Thyroid gland (tissue), 4 donors: ENCODE measurements around the gene TYW1B. TPM values are rescaled to one million over a fixed set of nuclear protein-coding genes. Genes with fewer than 3 reads are reported as not detected.
"Not testable (repeated sequence)": the region's sequence is repeated elsewhere in the genome, so short reads cannot be mapped to it uniquely, and the experiment has no call there.

ENCODE experiments used
- DNase-seq, 2 donors: peaks; one replicate each; pipeline ENCODE4 v3.0.0-alpha.2; 2019
- H3K27ac ChIP-seq, 3 donors: fragments of 200-600 bp; sonication (generic); 1 replicate in 2 of 3; 2 replicates in 1 of 3; pipeline ENCODE4 v1.5.1; 2016 to 2019; ENCODE audit warnings: mild to moderate bottlenecking in 1 of 3, moderate library complexity in 1 of 3
- H3K27me3 ChIP-seq: fragments of 200-600 bp; sonication (generic); one replicate; pipeline ENCODE4 v1.5.1; 2019
- H3K36me3 ChIP-seq, 2 donors: fragments of 200-600 bp; sonication (generic); one replicate each; pipeline ENCODE4 v1.5.1; 2016 to 2019
- H3K4me1 ChIP-seq, 2 donors: fragments of 200-600 bp; sonication (generic); one replicate each; pipeline ENCODE4 v1.5.1; 2017 to 2019
- H3K4me3 ChIP-seq, 3 donors: fragments of 200-600 bp; sonication (generic); replicated peaks in 1 of 3; 1 replicate in 2 of 3; 2 replicates in 1 of 3; pipeline ENCODE4 v1.5.1; 2016; ENCODE audit warnings: mild to moderate bottlenecking in 1 of 3
- H3K9me3 ChIP-seq: fragments of 200-600 bp; sonication (generic); one replicate; pipeline ENCODE4 v1.5.1; 2017
- CTCF ChIP-seq, 6 experiments: fragments of 200-600 bp in 3 of 6; fragments of 450-650 bp in 3 of 6; sonication (generic) in 3 of 6; IDR thresholded peaks; one replicate each; pipeline ENCODE4 v1.5.1; 2016 to 2019; ENCODE audit warnings: antibody characterized with exemption in 6 of 6, mild to moderate bottlenecking in 2 of 6, inconsistent platforms in 1 of 6, moderate library complexity in 1 of 6
- WGBS, 2 donors: methylation state at CpG; one replicate each; pipeline ENCODE4 v1.1.5; 2017; 5-methylcytosine and 5-hydroxymethylcytosine counted together
- intact Hi-C: fragments of 100-400 bp; cut with DNase I; formaldehyde crosslinking; loops from one replicate; pipeline ENCODE4 v1.15.1; 2023
- total RNA-seq, 4 donors: library from RNA; depleted of rRNA; stranded (reverse); fragments of >200 nt; gene quantifications; one replicate each; pipeline ENCODE4 v1.2.3, GENCODE V29; 2016

The TYW1B gene
- total RNA-seq, 4 donors from 2014 or later, result 3.7 to 7.4 (median 4.9) TPM

GRCh38 chr7:72648574-72648973 is 179.4 kb downstream of the TYW1B start:
- H3K27me3 ChIP-seq, H3K9me3 ChIP-seq, H3K36me3 ChIP-seq, DNase-seq, H3K27ac ChIP-seq, H3K4me1 ChIP-seq, H3K4me3 ChIP-seq, intact Hi-C loops: not testable (repeated sequence)
- 77 to 80% methylated on average over 4 of the region's 4 CpGs for WGBS, 2 donors

- intact Hi-C loops, H3K9me3 ChIP-seq, DNase-seq, H3K4me3 ChIP-seq, H3K27ac ChIP-seq, H3K36me3 ChIP-seq, H3K4me1 ChIP-seq, H3K27me3 ChIP-seq: not testable (repeated sequence)
- 86 to 96% methylated on average over 1 of the region's 1 CpG for WGBS, 2 donors
Measured at GRCh38 chr7:72643708-72644107, 184.3 kb downstream of the TYW1B start.

- DNase-seq, H3K27me3 ChIP-seq, H3K9me3 ChIP-seq, H3K4me3 ChIP-seq, H3K4me1 ChIP-seq, H3K36me3 ChIP-seq, H3K27ac ChIP-seq, intact Hi-C loops: not testable (repeated sequence)
- 88 to 93% methylated on average over 5 of the region's 5 CpGs for WGBS, 2 donors
Measured at GRCh38 chr7:72641485-72642248, 186.3 kb downstream of the TYW1B start.

GRCh38 chr7:72640740-72641139 is 187.3 kb downstream of the TYW1B start:
- H3K36me3 ChIP-seq, DNase-seq, H3K27ac ChIP-seq, H3K9me3 ChIP-seq, H3K27me3 ChIP-seq, intact Hi-C loops, H3K4me1 ChIP-seq, H3K4me3 ChIP-seq: not testable (repeated sequence)
- 86 to 90% methylated on average over 2 of the region's 2 CpGs for WGBS, 2 donors

GRCh38 chr7:72635273-72635908 is 192.6 kb downstream of the TYW1B start:
- H3K4me3 ChIP-seq, intact Hi-C loops, DNase-seq, H3K27me3 ChIP-seq, H3K4me1 ChIP-seq, H3K36me3 ChIP-seq, H3K9me3 ChIP-seq, H3K27ac ChIP-seq: not testable (repeated sequence)
- peak in 1 of 6 experiments; percentile 23 for TF ChIP-seq CTCF (IDR thresholded peaks at IDR 0.05)
- 32 to 35% methylated on average over 8 of the region's 8 CpGs for WGBS, 2 donors

GRCh38 chr7:72632765-72633292 is 195.2 kb downstream of the TYW1B start:
- DNase-seq, result peak in 1 of 2 donors; percentile 1
- WGBS, 2 donors, result 83 to 93% methylated on average over 1 of the region's 1 CpG
- not testable (repeated sequence) for H3K27ac ChIP-seq

GRCh38 chr7:72628375-72628774 is 199.6 kb downstream of the TYW1B start:
- H3K9me3 ChIP-seq, H3K27me3 ChIP-seq, DNase-seq, H3K27ac ChIP-seq, H3K4me3 ChIP-seq, H3K4me1 ChIP-seq, intact Hi-C loops, H3K36me3 ChIP-seq: not testable (repeated sequence)
- WGBS, 2 donors, result 92 to 97% methylated on average over 1 of the region's 3 CpGs

More at GRCh38 chr7:72632765-72633292, 195.2 kb downstream of the TYW1B start:
- H3K9me3 ChIP-seq, H3K27me3 ChIP-seq, intact Hi-C loops, H3K4me3 ChIP-seq, H3K4me1 ChIP-seq, H3K36me3 ChIP-seq: not testable (repeated sequence)

GRCh38 chr7:72626428-72627011 is 201.5 kb downstream of the TYW1B start:
- WGBS, 2 donors, result 93 to 95% methylated on average over 6 of the region's 7 CpGs
- H3K27ac ChIP-seq, H3K27me3 ChIP-seq, DNase-seq, H3K4me1 ChIP-seq, H3K9me3 ChIP-seq, H3K4me3 ChIP-seq, intact Hi-C loops, H3K36me3 ChIP-seq: not testable (repeated sequence)

- WGBS, 2 donors, result 70 to 76% methylated on average over 3 of the region's 4 CpGs
Measured at GRCh38 chr7:72625721-72626423, 202.1 kb downstream of the TYW1B start.

More at GRCh38 chr7:72625721-72626423, 202.1 kb downstream of the TYW1B start:
- H3K4me1 ChIP-seq, DNase-seq, H3K9me3 ChIP-seq, H3K36me3 ChIP-seq, H3K27ac ChIP-seq, H3K27me3 ChIP-seq, intact Hi-C loops, H3K4me3 ChIP-seq: not testable (repeated sequence)
